GM18909 (cell line): ENCODE data around the gene ARAP2.
"Not testable (repeated sequence)": the region's sequence is repeated elsewhere in the genome, so short reads cannot be mapped to it uniquely, and the experiment has no call there.

Experiments used
- ATAC-seq: cut with Tn5 transposase; IDR thresholded peaks from one replicate; pipeline ENCODE4 v1.9.1; 2021; ENCODE audit warnings: mild to moderate bottlenecking; ENCODE audit not compliant: unreplicated experiment, poor library complexity

ARAP2 gene

GRCh38 chr4:36192922-36193321, 51.4 kb downstream of the ARAP2 start:
- ATAC-seq, result no peak

GRCh38 chr4:36189511-36190226, 54.6 kb downstream of the ARAP2 start:
- ATAC-seq, result peak; percentile 91

GRCh38 chr4:36187723-36188333, 56.5 kb downstream of the ARAP2 start:
- ATAC-seq, result peak; percentile 45

- no peak for ATAC-seq
Observed at GRCh38 chr4:36183665-36184393, 60.5 kb downstream of the ARAP2 start.

- no peak for ATAC-seq
Observed at GRCh38 chr4:36183232-36183631, 61.1 kb downstream of the ARAP2 start.

GRCh38 chr4:36182315-36182714, 62.0 kb downstream of the ARAP2 start:
- ATAC-seq, result not testable (repeated sequence)

- ATAC-seq, result no peak
Observed at GRCh38 chr4:36180206-36180605, 64.1 kb downstream of the ARAP2 start.

GRCh38 chr4:36178484-36178883, 65.8 kb downstream of the ARAP2 start:
- ATAC-seq, result no peak

- ATAC-seq, result no peak
Observed at GRCh38 chr4:36177946-36178345, 66.4 kb downstream of the ARAP2 start.

GRCh38 chr4:36174570-36174969, 69.7 kb downstream of the ARAP2 start:
- ATAC-seq, result no peak

GRCh38 chr4:36173905-36174304, 70.4 kb downstream of the ARAP2 start:
- no peak for ATAC-seq

GRCh38 chr4:36172656-36173055, 71.7 kb downstream of the ARAP2 start:
- no peak for ATAC-seq

GRCh38 chr4:36168127-36168878, 76.0 kb downstream of the ARAP2 start:
- no peak for ATAC-seq

- no peak for ATAC-seq
Observed at GRCh38 chr4:36165631-36166005, 78.7 kb downstream of the ARAP2 start.

- no peak for ATAC-seq
Observed at GRCh38 chr4:36164900-36165630, 79.2 kb downstream of the ARAP2 start.

- no peak for ATAC-seq
Observed at GRCh38 chr4:36163198-36163597, 81.1 kb downstream of the ARAP2 start.

GRCh38 chr4:36159208-36159607, 85.1 kb downstream of the ARAP2 start:
- no peak for ATAC-seq

- ATAC-seq, result no peak
Observed at GRCh38 chr4:36152735-36153134, 91.6 kb downstream of the ARAP2 start.

GRCh38 chr4:36142504-36142903, 101.8 kb downstream of the ARAP2 start:
- ATAC-seq, result no peak

- ATAC-seq, result no peak
Observed at GRCh38 chr4:36141186-36141585, 103.1 kb downstream of the ARAP2 start.
